HG02852 (cell line): Measurements from ENCODE around the gene AACS.
"Not testable (repeated sequence)": the region's sequence is repeated elsewhere in the genome, so short reads cannot be mapped to it uniquely, and the experiment has no call there.

Experiments used
- ATAC-seq: cut with Tn5 transposase; IDR thresholded peaks from one replicate; pipeline ENCODE4 v1.9.1; 2021; ENCODE audit warnings: mild to moderate bottlenecking, moderate library complexity; ENCODE audit not compliant: unreplicated experiment

Gene AACS

DNA sequence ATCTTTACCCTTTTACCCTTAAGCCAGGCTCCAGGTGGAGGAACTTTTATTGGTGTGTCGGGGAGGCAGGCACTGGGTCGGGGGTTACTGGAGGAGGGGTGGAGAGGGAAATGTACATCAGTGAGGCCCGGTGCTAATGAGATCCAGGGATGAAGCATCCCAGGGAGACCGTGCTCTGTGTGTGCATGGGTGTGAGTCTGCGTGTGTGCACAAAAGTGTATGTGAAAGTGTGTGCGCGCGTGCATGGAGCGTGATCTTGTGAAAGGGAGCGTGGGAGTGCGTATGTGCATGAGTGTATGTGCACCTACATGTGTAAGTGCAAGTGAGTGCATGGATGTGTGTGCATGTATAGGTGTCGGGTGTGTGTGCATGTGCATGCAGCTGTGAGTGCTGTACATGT is 55.3 kb downstream of the AACS start:
- no peak for ATAC-seq

DNA sequence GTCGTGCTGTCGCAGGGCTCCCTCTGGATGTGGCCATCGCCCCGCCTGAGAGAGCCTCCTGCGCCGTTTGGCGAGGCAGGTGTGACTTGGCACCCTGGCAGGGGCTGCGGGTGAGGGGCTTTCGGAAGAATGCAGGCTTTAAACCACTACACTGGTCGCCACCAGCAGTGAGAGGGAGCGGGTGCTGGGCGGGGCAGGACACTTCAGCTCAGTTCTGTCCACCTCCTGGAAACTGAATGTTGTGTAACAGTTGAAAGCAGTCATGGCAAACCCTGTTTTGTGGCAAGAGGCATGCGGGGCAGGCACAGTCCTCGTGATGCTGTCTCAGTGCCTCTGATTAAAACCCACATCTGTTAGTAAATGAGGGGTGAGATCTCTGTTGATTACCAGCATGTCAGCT is 55.9 kb downstream of the AACS start:
- ATAC-seq = no peak

DNA sequence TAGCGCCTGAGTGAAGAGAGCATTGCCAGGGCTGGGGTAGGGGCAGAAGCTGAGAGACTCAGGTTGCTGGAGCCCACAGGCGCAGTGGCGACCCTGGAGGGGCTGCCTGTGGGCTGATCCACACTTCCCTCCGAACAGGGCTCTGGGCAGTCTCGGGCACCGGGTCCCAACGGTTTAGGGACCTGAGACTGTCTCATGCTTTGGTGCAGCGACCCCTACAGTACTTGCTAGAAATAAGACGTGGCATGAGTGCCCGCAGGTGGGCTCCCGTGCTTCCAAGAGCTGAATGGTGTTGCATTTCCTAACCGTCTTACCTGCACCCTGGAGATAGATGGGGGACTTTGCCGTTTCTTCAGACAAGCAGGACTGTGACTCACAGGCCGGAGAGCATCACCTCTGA is 57.4 kb downstream of the AACS start:
- ATAC-seq = no peak

DNA sequence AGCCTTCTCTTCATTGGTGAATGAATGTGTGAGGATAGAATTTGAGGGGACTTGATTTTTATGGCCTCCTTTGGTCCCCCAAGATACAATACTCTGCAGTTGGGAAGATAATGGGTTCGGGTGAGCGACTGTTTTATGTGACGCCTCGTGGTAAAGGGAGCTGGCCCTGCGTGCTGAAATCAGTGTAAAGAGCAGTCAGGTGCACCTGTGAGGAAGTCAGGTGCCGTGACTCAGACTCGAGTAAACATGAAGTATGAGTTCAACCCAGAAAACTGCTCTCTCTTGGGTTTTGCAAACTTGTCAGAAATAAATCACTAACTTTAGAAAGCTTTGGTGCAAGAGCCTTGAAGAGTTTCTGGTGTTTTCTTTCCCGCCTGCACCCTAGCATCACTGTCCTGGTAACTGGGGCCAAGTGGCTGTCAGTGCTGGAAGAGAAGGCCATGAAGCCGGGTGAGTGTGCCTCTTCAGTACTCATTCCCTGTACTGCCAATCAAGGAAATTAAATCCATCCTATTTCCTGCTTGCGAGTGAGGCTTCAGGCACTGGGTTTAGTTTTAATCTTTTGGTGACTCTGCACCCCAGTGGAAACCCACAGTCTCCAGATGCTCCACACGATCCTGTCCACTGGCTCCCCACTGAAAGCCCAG is 59.2 kb downstream of the AACS start:
- ATAC-seq = no peak

DNA sequence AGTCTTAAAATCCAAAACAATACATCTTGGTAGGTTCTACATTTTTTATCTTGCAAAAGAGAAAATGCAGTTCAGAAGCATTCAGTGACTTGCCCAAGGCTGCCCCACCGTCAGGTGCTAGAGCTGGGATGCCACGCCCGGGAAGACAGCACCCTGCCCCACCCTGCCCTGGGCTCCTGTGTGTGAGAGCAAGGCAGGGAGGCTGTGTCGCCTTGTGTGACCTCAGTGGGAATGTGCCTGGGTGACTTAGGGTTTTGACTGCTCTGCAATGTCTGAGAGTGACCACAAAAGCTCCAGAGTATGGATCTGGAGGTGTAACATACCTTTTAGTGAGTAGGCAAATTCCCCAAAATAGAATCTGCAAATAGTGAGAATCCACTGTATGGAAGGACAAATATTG is 60.0 kb downstream of the AACS start:
- no peak for ATAC-seq

DNA sequence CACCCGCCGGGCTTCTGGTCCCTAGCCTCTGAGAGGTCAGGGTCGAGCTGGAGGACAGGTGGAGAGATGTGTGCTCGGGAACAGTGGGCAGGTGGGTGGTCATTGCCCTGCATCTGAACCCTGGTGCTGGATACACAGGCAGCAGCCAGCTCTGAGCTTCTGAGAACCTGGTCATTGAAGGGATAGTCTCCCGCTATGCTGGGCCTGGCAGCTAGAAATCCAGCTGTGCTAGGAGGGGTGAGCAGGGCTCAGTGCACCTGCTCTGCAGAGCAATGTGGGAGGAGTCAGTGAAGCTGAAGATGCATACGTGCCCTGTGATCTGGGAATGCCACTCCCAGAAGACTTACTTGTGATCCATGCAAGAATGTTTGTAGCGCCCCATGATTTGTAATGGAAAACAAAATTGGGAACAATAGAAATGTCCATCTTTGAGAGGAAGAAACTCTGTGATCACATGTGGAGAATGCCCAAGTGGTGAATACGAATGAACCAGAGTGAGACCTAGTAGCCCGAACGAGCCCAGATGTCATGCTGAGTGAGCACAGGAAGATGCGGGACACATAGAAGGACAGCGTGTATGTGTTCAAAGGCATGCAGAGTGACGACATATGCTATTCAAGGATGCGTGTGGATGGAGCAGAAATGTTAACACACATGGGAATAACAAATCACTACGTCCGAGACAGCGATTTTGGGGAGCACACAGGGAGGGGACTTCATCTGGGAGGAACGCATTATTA is 63.4 kb downstream of the AACS start:
- no peak for ATAC-seq

DNA sequence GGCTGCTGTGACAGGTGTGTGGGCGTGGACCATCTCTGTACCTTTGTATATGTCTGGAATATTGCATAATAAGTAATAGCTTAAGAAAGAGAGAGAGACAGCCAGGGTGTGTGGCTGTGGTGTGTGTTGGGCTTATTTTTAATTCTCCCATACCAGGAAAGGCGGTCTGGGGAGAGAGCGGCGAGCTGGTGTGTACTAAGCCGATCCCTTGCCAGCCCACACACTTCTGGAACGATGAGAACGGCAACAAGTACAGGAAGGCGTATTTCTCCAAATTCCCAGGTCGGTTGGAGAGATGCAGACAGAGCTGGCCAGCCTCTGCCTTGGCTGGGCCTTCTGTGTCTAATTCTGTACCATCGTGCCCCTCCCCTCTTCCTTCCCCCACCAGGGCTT is 63.9 kb downstream of the AACS start:
- ATAC-seq = no peak

DNA sequence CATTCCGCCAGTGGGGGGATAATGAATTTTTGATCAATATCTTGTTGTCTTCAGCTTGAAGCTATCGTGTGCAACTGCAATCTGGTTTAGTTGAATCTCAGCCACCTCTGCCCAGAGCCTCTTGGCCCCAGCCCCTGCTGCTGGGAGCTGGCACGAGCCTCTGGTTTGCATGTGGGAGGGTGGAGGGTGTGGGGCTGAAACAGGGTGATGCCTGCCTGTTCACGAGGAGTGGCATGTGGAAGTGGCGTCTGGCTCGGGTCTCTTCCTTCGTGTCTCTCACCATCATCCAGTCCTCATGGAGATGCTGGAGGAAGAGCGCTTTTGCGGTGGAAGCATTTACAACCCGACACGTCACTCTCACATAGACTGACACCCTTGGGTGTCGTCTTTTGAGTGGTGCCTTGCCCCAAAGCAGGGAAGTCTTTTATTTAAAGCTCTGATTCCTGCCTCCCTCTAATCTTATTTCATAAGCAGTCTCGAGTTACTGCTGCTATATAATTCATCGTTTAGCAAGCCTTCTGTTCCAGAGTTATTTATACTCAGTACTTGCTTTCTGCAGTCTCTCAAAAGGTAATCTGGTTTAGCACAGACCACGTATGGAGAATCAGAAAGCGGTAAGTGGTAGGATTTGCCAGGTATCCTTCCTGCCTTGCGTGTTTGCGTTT is 64.5 kb downstream of the AACS start:
- no peak for ATAC-seq

DNA sequence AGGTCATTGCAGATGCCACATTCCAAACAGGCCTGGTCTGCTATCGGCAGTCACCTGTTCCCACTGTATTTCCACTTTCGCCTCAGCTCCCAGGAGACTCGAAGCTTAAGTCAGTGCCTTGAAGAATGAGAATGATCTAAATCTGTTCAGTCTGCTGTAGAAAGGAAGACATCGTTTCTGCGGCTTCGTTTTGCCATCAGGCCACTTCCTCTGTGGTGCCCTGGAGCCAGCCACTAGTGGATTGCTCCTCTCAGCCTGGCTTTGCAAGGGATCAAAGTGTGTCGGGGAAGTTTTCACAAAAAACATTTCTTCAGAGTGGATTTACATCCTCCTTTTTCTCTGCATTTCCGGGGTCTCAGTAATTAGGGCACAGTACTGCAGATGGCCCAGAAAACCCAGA is 66.7 kb downstream of the AACS start:
- no peak for ATAC-seq

DNA sequence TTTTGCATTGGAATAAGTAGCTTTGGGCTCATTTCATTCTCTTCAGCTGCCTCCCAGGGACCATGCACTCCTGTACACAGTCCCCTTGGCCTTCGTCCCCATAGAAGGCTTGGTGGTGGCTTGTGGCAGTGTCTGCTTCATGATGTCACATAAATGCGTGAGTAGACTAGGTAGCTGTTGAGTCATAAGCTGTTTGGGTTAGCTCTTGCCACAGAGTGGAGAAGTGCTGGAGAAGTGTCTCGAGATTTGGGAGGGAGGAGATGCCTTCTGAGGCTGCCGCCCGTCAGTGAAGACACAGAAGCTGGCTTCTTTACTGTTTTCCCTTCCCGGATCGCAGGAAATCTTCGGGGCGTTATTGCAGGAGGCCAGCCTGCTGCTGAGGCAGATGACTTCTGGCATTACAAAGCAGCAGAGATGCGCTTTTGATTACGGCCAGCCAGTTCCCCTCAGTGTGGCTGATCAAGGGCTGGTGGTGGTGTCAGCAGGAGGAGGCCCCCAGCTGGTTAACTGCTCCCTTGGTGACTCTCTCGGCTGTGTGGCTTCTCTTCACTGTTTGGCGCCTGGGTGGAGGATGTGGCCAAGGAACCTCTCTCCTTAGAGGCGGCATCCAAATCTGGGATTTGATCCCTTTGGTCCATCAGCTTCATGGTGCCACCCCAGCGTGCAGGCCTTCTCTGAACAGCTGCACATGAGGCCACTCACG is 67.6 kb downstream of the AACS start:
- no peak for ATAC-seq

DNA sequence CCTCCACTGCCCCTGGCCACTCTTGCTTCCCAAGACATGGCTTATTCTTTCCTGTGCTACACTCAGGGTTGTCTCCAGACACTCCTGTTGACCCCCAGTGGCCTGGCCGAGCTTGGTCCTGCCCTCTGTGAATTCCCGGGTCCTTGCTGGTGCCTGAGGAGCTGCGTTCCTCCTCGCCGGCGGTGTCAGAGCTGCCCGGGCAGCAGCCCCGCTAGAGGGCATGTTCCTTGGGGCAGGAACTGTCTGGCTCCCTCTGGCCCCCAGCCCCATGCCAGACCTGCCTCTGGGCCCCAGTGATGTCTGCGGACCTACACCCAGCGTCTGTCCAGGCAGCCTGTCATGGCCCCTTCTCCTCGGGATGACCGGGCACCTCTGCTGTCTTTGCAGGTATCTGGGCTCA is 68.4 kb downstream of the AACS start:
- no peak for ATAC-seq

DNA sequence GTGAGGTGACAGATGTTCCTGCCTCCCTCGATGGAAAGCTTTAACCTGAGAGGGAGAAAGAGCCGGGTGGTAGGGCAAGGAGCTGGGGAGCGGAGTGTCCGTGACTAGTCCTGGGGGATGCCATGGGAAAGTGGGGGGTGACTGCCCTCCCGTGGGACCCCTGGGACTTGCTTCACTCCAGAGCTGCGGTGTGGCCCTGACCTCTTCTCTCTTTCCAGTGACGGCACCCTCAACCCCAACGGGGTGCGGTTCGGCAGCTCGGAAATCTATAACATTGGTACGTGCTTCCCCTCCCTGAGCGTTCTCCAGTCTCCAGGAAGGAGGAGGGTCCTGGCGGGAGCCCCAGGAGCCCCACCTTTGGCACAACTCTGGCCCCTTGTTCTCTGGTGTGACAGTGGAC is 69.3 kb downstream of the AACS start:
- no peak for ATAC-seq

DNA sequence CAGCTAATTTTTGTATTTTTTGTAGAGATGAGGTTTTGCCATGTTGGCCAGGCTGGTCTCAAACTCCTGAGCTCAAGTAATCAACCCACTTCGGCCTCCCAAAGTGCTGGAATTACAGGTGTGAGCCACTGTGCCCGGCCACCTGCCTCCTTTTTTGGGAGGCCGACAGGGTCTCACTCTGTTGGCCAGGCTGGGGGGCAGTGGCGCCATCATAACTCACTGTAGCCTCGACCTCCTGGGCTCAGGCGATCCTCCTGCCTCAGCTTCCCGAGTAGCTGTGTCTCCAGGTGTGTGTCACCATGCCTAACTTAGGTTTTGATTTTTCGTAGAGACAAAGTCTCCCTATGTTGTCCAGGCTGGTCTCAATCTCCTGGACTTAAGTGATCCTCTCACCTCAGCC is 70.7 kb downstream of the AACS start:
- no peak for ATAC-seq

DNA sequence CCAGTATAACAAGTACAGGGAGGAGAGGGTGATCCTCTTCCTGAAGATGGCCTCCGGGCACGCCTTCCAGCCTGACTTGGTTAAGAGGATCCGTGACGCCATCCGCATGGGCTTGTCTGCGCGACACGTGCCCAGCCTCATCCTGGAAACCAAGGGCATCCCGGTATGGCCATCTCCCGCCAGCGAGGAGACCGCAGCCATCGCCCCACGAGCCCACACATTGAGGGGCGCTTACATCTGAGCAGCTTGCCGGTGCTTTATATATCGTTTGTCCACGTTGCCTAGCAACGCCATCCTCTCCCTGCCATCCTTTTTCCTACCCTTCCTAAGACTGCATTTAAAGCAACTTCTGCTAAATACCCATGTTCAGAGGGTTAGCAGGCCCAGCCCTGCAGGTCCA is 71.5 kb downstream of the AACS start:
- no peak for ATAC-seq

DNA sequence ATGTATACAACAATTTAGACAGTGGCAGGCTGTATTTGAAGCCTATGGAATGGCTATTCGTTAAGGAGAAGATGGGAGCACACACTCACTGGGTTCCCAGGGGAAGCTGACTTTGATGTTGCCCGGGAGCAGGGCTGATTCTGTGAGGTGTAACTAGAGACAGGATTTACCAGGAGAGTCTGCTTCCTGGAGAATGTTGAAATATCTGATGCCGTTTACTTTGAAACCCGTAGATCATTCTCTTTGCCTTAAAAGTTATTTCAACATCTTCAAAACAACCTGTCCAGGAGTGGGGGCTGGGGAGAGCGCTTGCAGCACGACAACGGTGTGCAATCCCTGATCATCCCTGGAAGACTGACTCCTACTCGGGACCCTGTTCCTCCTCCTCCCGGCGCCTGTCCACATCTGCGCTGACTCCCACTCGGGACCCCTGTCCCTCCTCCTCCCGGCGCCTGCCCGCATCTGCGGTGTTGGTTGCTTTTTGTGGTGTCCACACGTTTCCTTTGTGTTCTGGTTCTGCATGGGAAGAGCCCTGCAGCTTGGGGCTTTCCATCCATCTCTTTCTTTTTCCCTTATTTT is 72.6 kb downstream of the AACS start:
- no peak for ATAC-seq

DNA sequence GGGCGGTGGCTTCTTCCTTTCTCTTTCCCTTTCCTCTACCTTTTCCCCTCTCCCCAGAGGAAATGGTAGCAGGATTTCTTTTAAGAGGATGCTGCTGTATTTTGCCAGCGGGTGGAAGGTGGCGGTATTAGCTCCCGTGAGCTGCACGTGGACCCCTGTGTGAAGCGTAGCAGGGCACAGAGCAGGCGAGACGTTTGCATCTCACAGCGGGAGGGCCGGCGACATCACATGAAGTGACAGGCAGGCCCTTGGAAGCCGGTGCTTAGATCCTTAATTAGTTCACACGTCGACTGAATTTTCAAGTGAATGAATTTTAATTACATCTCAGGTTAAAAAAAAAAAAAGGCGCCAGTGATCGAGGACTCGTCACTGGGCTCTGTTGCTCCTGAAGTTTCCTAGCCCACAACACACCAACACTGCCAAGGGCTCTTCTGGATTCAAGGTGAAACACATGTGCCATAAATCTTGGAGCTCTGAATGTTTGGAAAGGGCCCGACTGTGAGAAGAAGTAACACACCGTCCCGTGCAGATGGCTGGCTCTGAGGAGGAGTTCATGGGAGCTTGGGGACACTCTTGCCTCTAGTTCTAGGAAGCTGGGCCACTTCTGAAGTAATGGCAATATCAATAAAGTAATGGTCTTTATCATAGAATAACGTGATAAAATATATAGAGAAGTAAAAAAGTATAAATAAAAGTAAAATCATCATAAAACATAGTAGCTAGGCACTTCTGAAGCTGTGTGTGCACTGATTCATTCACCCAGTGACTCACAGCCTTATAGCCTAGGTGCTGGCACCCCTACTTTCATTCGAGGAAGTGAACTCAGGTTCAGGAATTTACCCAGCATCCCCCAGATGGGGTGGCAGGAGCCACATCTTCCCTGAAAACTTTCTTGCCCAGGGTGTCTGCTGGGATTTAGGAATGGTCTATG is 75.3 kb downstream of the AACS start:
- ATAC-seq = no peak

DNA sequence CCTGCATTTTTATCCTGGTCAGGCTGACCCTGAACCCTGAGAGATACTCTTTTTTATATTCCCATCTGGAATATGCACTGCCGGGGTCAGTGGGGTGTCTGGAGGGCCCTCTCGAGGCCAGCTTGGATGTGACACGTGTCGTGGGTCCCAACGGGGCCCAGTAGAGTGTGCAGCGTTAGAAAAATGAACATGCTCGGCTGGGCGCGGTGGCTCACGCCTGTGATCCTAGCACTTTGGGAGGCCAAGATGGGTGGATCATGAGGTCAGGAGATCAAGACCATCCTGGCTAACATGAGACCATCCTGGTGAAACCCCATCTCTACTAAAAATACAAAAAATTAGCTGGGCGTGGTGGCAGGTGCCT is 76.0 kb downstream of the AACS start:
- ATAC-seq = not testable (repeated sequence)

DNA sequence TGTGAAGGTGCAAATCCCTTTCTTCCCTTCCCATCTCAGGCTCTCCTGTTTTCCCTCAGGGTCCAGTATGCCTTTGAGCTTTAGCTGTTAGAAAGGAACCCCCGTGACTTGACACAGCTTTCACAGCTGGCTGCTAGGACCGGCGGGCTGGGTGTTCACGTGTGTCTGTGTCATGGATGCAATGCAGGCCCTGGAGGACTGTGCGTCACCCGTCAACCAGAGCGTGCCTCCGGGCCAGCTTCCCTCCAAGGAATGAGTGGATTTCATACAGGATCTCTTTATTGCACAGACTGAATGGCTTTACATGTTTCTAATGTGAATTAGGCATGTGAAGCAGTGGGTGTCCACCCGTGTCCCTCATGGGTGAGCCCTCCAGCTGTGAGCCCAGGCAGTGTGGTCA is 77.4 kb downstream of the AACS start:
- ATAC-seq = no peak

DNA sequence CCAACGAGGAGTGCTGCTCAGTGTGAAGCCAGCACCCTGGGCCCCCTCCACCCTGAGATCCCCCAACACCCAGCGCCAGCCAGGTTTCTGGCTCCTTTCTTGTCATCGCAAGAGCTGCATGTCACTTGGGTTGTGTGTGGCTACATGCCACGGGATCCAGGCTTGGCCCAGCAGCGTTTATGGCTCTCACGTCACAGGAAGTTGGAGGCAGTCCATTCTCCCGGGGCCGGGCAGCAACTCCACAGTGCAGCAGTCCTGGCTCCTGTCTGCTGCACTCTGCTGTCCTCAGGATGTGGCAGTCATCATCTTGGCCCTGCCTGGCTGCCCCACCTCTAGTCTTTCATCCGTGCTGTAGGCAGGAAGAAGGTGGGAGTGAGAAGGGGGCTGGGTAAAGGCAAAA is 78.3 kb downstream of the AACS start:
- no peak for ATAC-seq

DNA sequence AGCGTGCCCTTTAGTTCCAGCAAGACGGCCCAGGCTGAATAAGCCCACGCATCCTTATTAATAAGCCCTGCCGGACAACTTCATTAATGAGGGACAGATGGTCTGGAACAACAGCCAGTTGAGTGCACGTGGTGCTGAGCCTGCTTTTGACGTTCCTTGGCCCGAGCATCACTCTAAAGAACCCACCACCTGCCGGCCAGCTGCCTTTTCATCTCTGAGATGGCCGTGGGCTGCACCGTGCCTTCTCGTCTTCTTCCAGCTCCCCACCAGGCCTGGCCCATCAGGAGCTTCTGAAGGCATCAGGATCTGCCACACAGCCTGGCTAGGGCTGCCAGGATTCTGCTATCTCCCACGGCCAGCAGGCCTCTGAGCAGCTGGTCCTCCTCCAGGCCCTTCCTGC is 80.0 kb downstream of the AACS start:
- ATAC-seq = no peak
